GM12892 (cell line): Measurements from ENCODE around the gene SLC7A8.

Experiments used
- POLR2A ChIP-seq: IDR thresholded peaks from 2 replicates; pipeline ENCODE4 v1.6.1; 2011; ENCODE audit warnings: low read depth, low read length, control low read depth
- POLR2AphosphoS5 ChIP-seq: IDR thresholded peaks from 2 replicates; pipeline ENCODE4 v1.6.1; 2011; ENCODE audit warnings: low read depth, low read length, control low read depth
- TAF1 ChIP-seq: IDR thresholded peaks from 2 replicates; pipeline ENCODE4 v1.6.1; 2011; ENCODE audit warnings: low read depth, mild to moderate bottlenecking, control low read depth, low read length, borderline replicate concordance

DNA sequence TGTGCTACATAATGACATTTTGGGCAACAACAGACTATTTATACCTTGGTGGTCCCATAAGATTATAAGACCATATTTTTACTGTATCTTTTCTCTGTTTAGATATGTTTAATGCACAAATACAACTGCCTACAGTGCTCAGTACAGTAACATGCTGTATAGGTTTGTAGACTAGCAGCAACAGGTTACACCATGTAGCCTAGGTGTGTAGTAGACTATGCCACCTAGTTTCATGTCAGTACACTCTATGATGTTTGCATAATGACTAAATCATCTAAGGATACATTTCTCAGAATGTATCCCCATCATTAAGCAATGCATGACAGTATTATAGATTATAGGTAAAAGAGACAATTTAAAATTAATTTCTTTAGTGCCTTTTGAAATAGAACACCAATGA, 33.7 kb downstream of the SLC7A8 start:
- TF ChIP-seq POLR2A: no peak
- TF ChIP-seq TAF1: no peak
- TF ChIP-seq POLR2AphosphoS5: no peak
